C4-2B (cell line): ENCODE results near the gene CACNA1G.

Source experiments
- ZFX ChIP-seq: fragments of 450-650 bp; IDR thresholded peaks from 2 replicates; pipeline ENCODE4 v1.6.1; 2017
- TF ChIP-seq, protein P1 (sequence below): fragments of 450-650 bp; conservative IDR thresholded peaks from 2 replicates; pipeline ENCODE4 v1.5.1; 2017; ENCODE audit warnings: mild to moderate bottlenecking

GRCh38 chr17:50593321-50593720 lies 32.8 kb downstream of the CACNA1G start:
- TF ChIP-seq, protein P1, sequence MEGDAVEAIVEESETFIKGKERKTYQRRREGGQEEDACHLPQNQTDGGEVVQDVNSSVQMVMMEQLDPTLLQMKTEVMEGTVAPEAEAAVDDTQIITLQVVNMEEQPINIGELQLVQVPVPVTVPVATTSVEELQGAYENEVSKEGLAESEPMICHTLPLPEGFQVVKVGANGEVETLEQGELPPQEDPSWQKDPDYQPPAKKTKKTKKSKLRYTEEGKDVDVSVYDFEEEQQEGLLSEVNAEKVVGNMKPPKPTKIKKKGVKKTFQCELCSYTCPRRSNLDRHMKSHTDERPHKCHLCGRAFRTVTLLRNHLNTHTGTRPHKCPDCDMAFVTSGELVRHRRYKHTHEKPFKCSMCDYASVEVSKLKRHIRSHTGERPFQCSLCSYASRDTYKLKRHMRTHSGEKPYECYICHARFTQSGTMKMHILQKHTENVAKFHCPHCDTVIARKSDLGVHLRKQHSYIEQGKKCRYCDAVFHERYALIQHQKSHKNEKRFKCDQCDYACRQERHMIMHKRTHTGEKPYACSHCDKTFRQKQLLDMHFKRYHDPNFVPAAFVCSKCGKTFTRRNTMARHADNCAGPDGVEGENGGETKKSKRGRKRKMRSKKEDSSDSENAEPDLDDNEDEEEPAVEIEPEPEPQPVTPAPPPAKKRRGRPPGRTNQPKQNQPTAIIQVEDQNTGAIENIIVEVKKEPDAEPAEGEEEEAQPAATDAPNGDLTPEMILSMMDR = no peak
- no peak for TF ChIP-seq ZFX
